Measurements from ENCODE around the gene TNNT3. TPM values are rescaled to one million over a fixed set of nuclear protein-coding genes. Genes with fewer than 3 reads are reported as not detected.

TNNT3 gene
- total RNA-seq, 4 donors from 2014 or later, result 1.9 to 3.3 TPM; not detected in 2

DNA sequence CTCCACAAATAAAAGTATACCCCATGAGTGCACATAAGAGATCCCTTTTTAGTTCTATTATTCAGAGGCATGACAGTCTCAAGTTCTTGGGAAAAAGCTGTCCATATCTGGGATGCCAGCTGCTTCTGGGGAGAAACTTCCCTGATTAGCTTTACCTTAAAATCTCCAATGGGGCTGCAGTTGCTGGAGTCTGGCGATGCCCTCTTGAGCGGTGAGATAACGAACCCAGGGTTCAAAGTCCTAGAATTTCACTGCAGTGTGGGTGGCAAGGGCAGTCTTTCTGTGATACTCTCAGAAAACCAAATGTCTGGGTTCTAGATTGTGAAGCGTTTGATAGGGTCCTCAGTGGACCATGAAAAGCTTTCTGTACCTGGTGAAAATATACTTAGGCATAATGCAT lies 20.4 kb upstream of the TNNT3 start:
- in situ Hi-C loops (cut with MboI; ENCODE audit: low pct_ligation_motif_present in 1 of 4, low pct_unique_long_range_greater_than_20kb in 1 of 4, low sequenced_read_pairs in 3 of 4) (no loop called here), intact Hi-C loops (cut with DNase I; ENCODE audit: low total_unique reads) (loop anchor here (10.0 kb wide), 1 partner anchor 46 kb away; the partner anchor contains the start of gene MRPL23)
- Histone ChIP-seq H3K27ac (no peak overlapping the region), H3K4me3 (no peak overlapping the region), H3K4me1 (no peaks in the 10 kb centered on the region), H3K36me3 (no peaks in the 10 kb centered on the region), H3K27me3 (peaks cover 7% of the 10 kb centered on the region), H3K9me3 (no peaks in the 10 kb centered on the region)
- DNase-seq, result no peak
- no peak for TF ChIP-seq POLR2A (IDR thresholded peaks at IDR 0.05)
- TF ChIP-seq, protein P1, sequence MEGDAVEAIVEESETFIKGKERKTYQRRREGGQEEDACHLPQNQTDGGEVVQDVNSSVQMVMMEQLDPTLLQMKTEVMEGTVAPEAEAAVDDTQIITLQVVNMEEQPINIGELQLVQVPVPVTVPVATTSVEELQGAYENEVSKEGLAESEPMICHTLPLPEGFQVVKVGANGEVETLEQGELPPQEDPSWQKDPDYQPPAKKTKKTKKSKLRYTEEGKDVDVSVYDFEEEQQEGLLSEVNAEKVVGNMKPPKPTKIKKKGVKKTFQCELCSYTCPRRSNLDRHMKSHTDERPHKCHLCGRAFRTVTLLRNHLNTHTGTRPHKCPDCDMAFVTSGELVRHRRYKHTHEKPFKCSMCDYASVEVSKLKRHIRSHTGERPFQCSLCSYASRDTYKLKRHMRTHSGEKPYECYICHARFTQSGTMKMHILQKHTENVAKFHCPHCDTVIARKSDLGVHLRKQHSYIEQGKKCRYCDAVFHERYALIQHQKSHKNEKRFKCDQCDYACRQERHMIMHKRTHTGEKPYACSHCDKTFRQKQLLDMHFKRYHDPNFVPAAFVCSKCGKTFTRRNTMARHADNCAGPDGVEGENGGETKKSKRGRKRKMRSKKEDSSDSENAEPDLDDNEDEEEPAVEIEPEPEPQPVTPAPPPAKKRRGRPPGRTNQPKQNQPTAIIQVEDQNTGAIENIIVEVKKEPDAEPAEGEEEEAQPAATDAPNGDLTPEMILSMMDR (IDR thresholded peaks at IDR 0.05), result no peak
- no peak for TF ChIP-seq POLR2AphosphoS5 (IDR thresholded peaks at IDR 0.05)
- TF ChIP-seq EP300 (IDR thresholded peaks at IDR 0.05; ENCODE audit: low read depth), result no peak
- WGBS, 2 donors (ENCODE audit: low coverage in 1 of 2), result 67% methylated on average over 4 of the region's 4 CpGs; no CpG with 5 or more reads in 1 of the 2 donors

DNA sequence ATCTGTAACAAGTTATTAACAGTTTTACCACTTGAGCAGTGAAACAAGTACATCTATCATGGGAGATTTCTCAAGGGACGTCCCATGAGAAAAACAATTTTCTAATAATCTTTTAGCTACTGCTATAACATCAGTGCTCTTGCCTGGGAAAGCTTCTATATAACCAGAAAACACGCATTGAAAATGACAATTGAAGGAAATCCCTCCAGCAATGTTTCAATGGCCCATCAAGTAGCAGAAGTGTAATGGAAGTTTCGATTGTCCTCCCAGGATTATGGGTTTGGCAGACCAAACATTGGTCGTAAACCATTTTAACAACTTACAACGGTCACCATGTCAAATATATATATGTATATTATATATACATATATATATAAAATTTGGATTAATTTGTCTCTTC lies 19.8 kb upstream of the TNNT3 start:
- H3K36me3 ChIP-seq, result no peaks in the 10 kb centered on the region
- WGBS, 2 donors (ENCODE audit: low coverage in 1 of 2), result 66 to 67% methylated on average over 5 of the region's 5 CpGs
- in situ Hi-C loops (cut with MboI; ENCODE audit: low pct_ligation_motif_present in 1 of 4, low pct_unique_long_range_greater_than_20kb in 1 of 4, low sequenced_read_pairs in 3 of 4) (no loop called here), intact Hi-C loops (cut with DNase I; ENCODE audit: low total_unique reads) (loop anchor here (10.0 kb wide), 1 partner anchor 45 kb away; the partner anchor contains the start of gene MRPL23)
- H3K27ac ChIP-seq, result no peak overlapping the region
- DNase-seq, result no peak
- H3K4me3 ChIP-seq, result no peak overlapping the region
- no peaks in the 10 kb centered on the region for H3K4me1 ChIP-seq
- peaks cover 7% of the 10 kb centered on the region for H3K27me3 ChIP-seq
- no peaks in the 10 kb centered on the region for H3K9me3 ChIP-seq
- TF ChIP-seq POLR2A (IDR thresholded peaks at IDR 0.05) (no peak), EP300 (IDR thresholded peaks at IDR 0.05; ENCODE audit: low read depth) (no peak), POLR2AphosphoS5 (IDR thresholded peaks at IDR 0.05) (no peak)
- TF ChIP-seq, protein P1 (IDR thresholded peaks at IDR 0.05), result no peak

DNA sequence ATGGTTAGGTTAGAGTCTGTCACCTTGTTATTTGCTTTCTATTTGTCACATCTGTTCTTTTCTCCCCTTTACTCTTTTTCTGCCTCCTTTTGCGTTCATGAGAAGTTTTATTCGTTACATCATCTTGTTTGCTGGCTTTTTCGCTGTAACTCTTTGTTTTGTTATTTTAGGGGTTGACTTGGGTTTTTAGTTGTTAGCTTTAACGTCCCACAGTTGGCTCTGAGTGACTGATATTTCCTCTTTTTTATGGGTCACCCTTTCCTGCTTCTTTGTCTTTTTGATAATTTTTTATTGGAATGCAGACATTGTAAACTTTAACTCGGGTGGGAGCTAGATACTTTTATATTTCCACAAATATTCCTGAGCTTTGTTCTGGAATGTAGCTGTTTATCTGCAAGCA lies 13.3 kb upstream of the TNNT3 start:
- no peak overlapping the region for H3K4me3 ChIP-seq
- TF ChIP-seq, protein P1 (IDR thresholded peaks at IDR 0.05), result no peak
- TF ChIP-seq POLR2A (IDR thresholded peaks at IDR 0.05), result no peak
- TF ChIP-seq POLR2AphosphoS5 (IDR thresholded peaks at IDR 0.05), result no peak
- no peak for TF ChIP-seq EP300 (IDR thresholded peaks at IDR 0.05; ENCODE audit: low read depth)
- H3K36me3 ChIP-seq, result no peaks in the 10 kb centered on the region
- intact Hi-C loops (cut with DNase I; ENCODE audit: low total_unique reads), result no loop called here
- DNase-seq, result no peak
- 25 to 26% methylated on average over 2 to 5 of the region's 5 CpGs for WGBS, 2 donors (ENCODE audit: low coverage in 1 of 2)
- in situ Hi-C loops (cut with MboI; ENCODE audit: low pct_ligation_motif_present in 1 of 4, low pct_unique_long_range_greater_than_20kb in 1 of 4, low sequenced_read_pairs in 3 of 4), result no loop called here
- H3K4me1 ChIP-seq, result no peaks in the 10 kb centered on the region
- no peaks in the 10 kb centered on the region for H3K27me3 ChIP-seq
- H3K27ac ChIP-seq, result peak overlapping the region in 2 of 4 donors; percentile 14 to 34
- no peaks in the 10 kb centered on the region for H3K9me3 ChIP-seq

DNA sequence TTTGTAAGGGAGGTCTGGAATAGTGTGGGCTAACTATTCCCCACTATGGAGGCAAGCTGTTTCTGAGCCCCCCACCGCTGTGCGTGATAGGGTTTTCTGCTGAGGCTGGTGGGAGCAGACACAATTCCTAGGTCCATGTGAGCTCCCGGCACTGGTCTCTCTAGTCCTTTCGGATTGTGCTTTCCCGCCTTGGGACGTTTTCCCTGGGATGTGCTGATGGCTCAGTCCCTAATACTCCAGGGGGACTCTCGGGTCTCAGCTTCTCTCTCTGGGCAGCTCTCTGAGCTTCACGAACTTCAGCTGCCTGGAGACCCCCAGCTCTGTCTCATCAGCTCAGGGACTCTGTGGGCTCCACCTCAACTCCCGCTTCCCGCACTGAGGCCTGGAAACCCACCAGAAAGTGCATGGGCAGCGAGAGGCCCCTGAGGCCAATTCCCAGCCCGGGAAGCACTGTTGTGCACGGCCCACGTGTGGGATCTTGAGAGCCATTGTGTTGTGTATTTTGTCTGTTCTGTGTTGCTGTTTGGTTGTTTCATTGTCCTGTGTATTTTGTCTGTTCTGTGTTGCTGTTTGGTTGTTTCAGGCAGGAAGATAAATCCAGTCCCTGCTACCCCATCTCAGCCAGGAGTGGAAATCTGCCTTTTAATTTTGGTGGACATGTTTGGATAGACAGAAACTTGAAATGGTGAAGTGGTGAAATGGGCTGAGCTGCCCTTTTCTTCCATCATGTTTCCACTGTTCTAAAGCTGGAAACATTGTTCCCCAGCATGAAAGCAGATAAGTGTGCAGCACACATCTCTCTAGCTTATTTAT lies 12.7 kb upstream of the TNNT3 start:
- Histone ChIP-seq H3K27ac (peak overlapping the region in 2 of 4 donors; percentile 14 to 34), H3K36me3 (no peaks in the 10 kb centered on the region)
- 72% methylated on average over 14 of the region's 14 CpGs; no CpG with 5 or more reads in 1 of the 2 donors for WGBS, 2 donors (ENCODE audit: low coverage in 1 of 2)

More for the DNA sequence above, 12.7 kb upstream of the TNNT3 start:
- DNase-seq, result no peak
- no peak overlapping the region for H3K4me3 ChIP-seq
- H3K27me3 ChIP-seq, result no peaks in the 10 kb centered on the region
- intact Hi-C loops (cut with DNase I; ENCODE audit: low total_unique reads) (no loop called here), in situ Hi-C loops (cut with MboI; ENCODE audit: low pct_ligation_motif_present in 1 of 4, low pct_unique_long_range_greater_than_20kb in 1 of 4, low sequenced_read_pairs in 3 of 4) (no loop called here)
- H3K4me1 ChIP-seq, result no peaks in the 10 kb centered on the region
- TF ChIP-seq POLR2AphosphoS5 (IDR thresholded peaks at IDR 0.05) (no peak), POLR2A (IDR thresholded peaks at IDR 0.05) (no peak), EP300 (IDR thresholded peaks at IDR 0.05; ENCODE audit: low read depth) (no peak)
- TF ChIP-seq, protein P1 (IDR thresholded peaks at IDR 0.05), result no peak
- no peaks in the 10 kb centered on the region for H3K9me3 ChIP-seq
